Frontal cortex (tissue), 1 donor: ENCODE data around the gene F11R. TPM values are rescaled to one million over a fixed set of nuclear protein-coding genes. Genes with fewer than 3 reads are reported as not detected.

Experiments
- small RNA-seq: library from RNA; depleted of rRNA; stranded (forward); fragments of <200 nt; gene quantifications from one replicate; pipeline ENCODE3, GENCODE V24; 2014
- total RNA-seq: library from RNA; depleted of rRNA; stranded (reverse); fragments of >200 nt; gene quantifications from one replicate; pipeline ENCODE4 v1.2.3, GENCODE V29; 2014

F11R gene
- total RNA-seq, 1 donor from 2014 or later, result 9.4 TPM

Small RNAs within 50 kb of the gene (small RNA-seq; reads per million reads assigned to genes)
- gene AL591806.2, result not detected

Other genes with a start within 250 kb of the F11R start
- not detected for gene LY9, start 225.0 kb downstream of the F11R start, total RNA-seq
- gene CD244, start 158.3 kb downstream of the F11R start, total RNA-seq, result not detected
- gene ITLN1, start 136.0 kb downstream of the F11R start, total RNA-seq, result not detected
- not detected for gene ITLN2, start 66.3 kb downstream of the F11R start, total RNA-seq
- 32.6 TPM for gene TSTD1, start 17.8 kb upstream of the F11R start, total RNA-seq
- gene USF1, start 24.8 kb upstream of the F11R start, total RNA-seq, result 186 TPM
- 0.82 TPM for gene ARHGAP30, start 48.7 kb upstream of the F11R start, total RNA-seq
- not detected for gene NECTIN4, start 68.4 kb upstream of the F11R start, total RNA-seq
- 4.5 TPM for gene KLHDC9, start 77.2 kb upstream of the F11R start, total RNA-seq
- 53.8 TPM for gene PFDN2, start 96.9 kb upstream of the F11R start, total RNA-seq
- 14.7 TPM for gene NIT1, start 97.0 kb upstream of the F11R start, total RNA-seq
- gene DEDD, start 111.5 kb upstream of the F11R start, total RNA-seq, result 21.6 TPM
- 138 TPM for gene UFC1, start 132.8 kb upstream of the F11R start, total RNA-seq
- gene USP21, start 138.3 kb upstream of the F11R start, total RNA-seq, result 8.2 TPM
- 26.5 TPM for gene PPOX, start 145.3 kb upstream of the F11R start, total RNA-seq
- 16.3 TPM for gene B4GALT3, start 156.4 kb upstream of the F11R start, total RNA-seq
- gene ADAMTS4, start 177.9 kb upstream of the F11R start, total RNA-seq, result 0.41 TPM
- 143 TPM for gene NDUFS2, start 181.2 kb upstream of the F11R start, total RNA-seq
- 2.0 TPM for gene FCER1G, start 194.1 kb upstream of the F11R start, total RNA-seq
- not detected for gene APOA2, start 202.5 kb upstream of the F11R start, total RNA-seq
- 22.4 TPM for gene TOMM40L, start 204.9 kb upstream of the F11R start, total RNA-seq
- not detected for gene NR1I3, start 217.1 kb upstream of the F11R start, total RNA-seq
- 6.9 TPM for gene PCP4L1, start 237.6 kb upstream of the F11R start, total RNA-seq